Right lobe of liver (tissue), 6 donors: ENCODE results near the gene TRIM73. TPM values are rescaled to one million over a fixed set of nuclear protein-coding genes. Genes with fewer than 3 reads are reported as not detected.
A peak's percentile ranks its signal among the peaks of the same experiment; 100 is the strongest.
"Not testable (repeated sequence)": the region's sequence is repeated elsewhere in the genome, so short reads cannot be mapped to it uniquely, and the experiment has no call there.

Experiments used
- ATAC-seq, 4 donors: fragments of 200-7000 bp; cut with Tn5 transposase; one replicate each; pipeline ENCODE4 v1.9.1; 2020; ENCODE audit warnings: mild to moderate bottlenecking in 4 of 4, moderate library complexity in 4 of 4
- DNase-seq, 3 donors: peaks; one replicate each; pipeline ENCODE4 v3.0.0-alpha.2; 2020
- H3K27ac ChIP-seq, 3 donors: fragments of 200-600 bp; one replicate each; pipeline ENCODE4 v1.8.0; 2022
- H3K27me3 ChIP-seq, 2 donors: fragments of 200-600 bp; one replicate each; pipeline ENCODE4 v1.8.0; 2022
- H3K36me3 ChIP-seq, 4 donors: fragments of 200-600 bp; sonication (generic) in 1 of 4; one replicate each; pipeline versions ENCODE4 v1.5.1 to v1.8.0; 2017 to 2022; ENCODE audit warnings: control low read depth in 1 of 4
- H3K4me1 ChIP-seq, 4 donors: fragments of 200-600 bp; sonication (generic) in 1 of 4; one replicate each; pipeline versions ENCODE4 v1.5.1 to v1.8.0; 2017 to 2022; ENCODE audit warnings: control low read depth in 1 of 4
- H3K4me3 ChIP-seq, 3 donors: fragments of 200-600 bp; one replicate each; pipeline ENCODE4 v1.8.0; 2022
- H3K9me3 ChIP-seq, 4 donors: fragments of 200-600 bp; sonication (generic) in 1 of 4; one replicate each; pipeline versions ENCODE4 v1.5.1 to v1.8.0; 2017 to 2022; ENCODE audit warnings: control low read depth in 1 of 4
- WGBS: methylation state at CpG from one replicate; pipeline ENCODE4 v1.1.6; 2018; ENCODE audit warnings: low coverage, low lambda C conversion rate; ENCODE audit not compliant: insufficient coverage; ENCODE audit errors: missing lambda C conversion rate; 5-methylcytosine and 5-hydroxymethylcytosine counted together
- intact Hi-C, 2 donors: fragments of 100-400 bp; cut with DNase I; formaldehyde crosslinking; loops; one replicate each; pipeline versions ENCODE4 v1.11.2 to v1.14.1; 2022
- total RNA-seq, 6 experiments: library from RNA; depleted of rRNA in 2 of 6; stranded (reverse); fragments of >200 nt in 2 of 6; fragmentation: NEBNext Ultra II Directional in 3 of 6; extraction: Animal tissue kit (Norgen Biotek cat#: 25700) in 3 of 6; gene quantifications; one replicate each; pipeline versions ENCODE4 v1.1.0 to v1.2.4, GENCODE V29; 2016 to 2023
- donor health status: DM: no; HTN: yes; CAD: no.
- donor health status: DM: no; HTN: no; CAD: no.
- donor health status: DM: no; HTN: no; CAD: no.
- donor health status: DM: no; HTN: yes; CAD: no.
- donor health status: DM: no; HTN: yes; CAD: no.

Gene TRIM73
- total RNA-seq, 6 experiments from 2014 or later, result 0.31 to 4.7 (median 2.6) TPM

DNA sequence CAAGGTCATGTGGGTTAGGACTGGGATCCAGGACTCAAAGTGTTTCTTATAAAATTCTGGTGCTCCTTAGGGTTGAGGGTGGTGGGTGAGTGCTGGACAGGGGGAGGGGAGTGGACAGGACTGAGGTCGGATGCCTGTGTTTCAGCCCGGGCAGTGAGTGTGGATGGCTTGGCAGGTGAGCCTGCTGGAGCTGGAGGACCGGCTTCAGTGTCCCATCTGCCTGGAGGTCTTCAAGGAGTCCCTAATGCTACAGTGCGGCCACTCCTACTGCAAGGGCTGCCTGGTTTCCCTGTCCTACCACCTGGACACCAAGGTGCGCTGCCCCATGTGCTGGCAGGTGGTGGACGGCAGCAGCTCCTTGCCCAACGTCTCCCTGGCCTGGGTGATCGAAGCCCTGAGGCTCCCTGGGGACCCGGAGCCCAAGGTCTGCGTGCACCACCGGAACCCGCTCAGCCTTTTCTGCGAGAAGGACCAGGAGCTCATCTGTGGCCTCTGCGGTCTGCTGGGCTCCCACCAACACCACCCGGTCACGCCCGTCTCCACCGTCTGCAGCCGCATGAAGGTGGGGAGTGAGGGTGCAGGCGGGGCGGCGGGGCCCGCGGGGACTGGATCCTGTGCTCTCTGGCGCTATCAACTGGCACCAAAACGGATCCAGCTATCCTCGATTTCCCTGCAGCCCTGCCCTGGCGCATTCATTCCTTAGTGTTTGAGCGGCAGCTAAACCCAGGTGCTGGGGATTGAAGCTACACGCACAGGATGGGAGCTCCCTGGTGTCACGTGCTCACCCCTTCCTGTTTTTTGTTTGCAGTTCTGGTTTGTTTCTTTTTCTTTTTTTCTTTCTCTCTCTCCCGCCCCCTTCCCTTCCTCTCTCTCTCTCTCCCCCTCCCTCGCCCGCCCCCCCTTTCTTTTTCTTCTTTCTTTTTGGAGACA, 3.6 kb downstream of the TRIM73 start:
- intact Hi-C loops, result not testable (repeated sequence)
- peak; percentile 55 to 62 (median 56) for ATAC-seq

GRCh38 chr7:75400575-75400974, 5.1 kb downstream of the TRIM73 start:
- H3K4me3 ChIP-seq, H3K27me3 ChIP-seq, H3K36me3 ChIP-seq, H3K27ac ChIP-seq, DNase-seq, H3K4me1 ChIP-seq, intact Hi-C loops, H3K9me3 ChIP-seq, ATAC-seq: not testable (repeated sequence)
- no CpG with 5 or more reads among the region's 6 CpGs for WGBS

More for the DNA sequence above, 3.6 kb downstream of the TRIM73 start:
- not testable (repeated sequence) for H3K4me3 ChIP-seq, H3K4me1 ChIP-seq, H3K27me3 ChIP-seq, H3K9me3 ChIP-seq, H3K27ac ChIP-seq, H3K36me3 ChIP-seq
- no CpG with 5 or more reads among the region's 34 CpGs for WGBS
- peak in 1 of 3 donors; percentile 11 for DNase-seq

DNA sequence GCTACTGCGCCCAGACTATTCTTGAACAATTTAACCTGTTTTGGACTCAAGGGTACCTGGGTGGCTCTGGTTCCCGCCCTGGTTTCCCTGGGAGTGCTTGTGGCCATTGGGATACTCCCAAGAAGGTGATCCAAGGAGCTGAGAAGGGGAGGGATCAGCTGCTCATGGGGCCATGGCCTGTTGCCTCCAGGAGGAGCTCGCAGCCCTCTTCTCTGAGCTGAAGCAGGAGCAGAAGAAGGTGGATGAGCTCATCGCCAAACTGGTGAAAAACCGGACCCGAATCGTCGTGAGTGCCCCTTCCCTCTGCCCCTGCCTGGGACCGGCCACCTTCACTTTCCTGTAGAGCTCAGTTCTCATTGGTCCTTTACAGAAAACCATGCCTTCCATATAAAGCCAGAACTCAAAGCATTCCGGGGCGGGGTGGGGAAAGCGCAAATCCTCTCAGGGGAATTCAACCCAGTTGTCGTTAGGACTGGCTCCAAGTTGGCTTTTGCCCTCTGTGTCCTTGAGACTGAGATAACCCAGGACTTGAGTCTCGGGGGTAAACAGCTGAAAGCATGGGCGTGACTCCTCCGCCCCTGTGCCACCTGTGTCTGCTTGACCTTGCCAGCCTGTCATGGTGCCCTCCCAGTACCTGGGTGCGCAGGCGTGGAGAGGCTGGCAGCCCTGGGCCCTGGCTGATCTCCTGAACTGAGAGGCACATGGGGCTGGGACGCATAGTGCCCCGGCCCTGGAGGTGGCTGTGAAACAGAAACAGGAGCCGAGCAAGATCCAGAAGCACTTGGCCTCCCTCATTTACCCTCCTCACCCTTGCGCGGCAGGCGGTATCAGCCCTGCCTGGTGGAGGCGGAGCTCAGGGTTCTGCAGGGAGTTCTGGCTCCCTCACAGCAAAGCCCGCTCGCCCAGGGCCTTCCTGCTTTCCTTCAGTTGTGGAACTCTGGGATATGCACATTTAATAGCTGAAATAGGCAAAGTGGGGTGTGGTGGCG, 8.3 kb downstream of the TRIM73 start:
- WGBS, result no CpG with 5 or more reads among the region's 28 CpGs
- H3K36me3 ChIP-seq, DNase-seq, H3K4me1 ChIP-seq, H3K4me3 ChIP-seq, H3K9me3 ChIP-seq, H3K27me3 ChIP-seq, intact Hi-C loops, H3K27ac ChIP-seq, ATAC-seq: not testable (repeated sequence)

DNA sequence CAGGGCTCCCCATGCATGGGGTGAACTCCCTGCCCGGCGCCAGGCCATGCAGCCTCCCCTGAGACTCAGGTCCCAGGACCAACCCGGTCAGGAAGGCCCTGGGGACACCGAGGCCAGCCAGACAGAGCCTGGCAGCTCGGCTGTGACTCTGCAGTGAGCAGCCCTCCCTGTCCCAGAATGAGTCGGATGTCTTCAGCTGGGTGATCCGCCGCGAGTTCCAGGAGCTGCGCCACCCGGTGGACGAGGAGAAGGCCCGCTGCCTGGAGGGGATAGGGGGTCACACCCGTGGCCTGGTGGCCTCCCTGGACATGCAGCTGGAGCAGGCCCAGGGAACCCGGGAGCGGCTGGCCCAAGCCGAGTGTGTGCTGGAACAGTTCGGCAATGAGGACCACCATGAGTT, 9.2 kb downstream of the TRIM73 start:
- H3K36me3 ChIP-seq, H3K27ac ChIP-seq, H3K9me3 ChIP-seq, intact Hi-C loops, H3K4me3 ChIP-seq, H3K27me3 ChIP-seq, H3K4me1 ChIP-seq, DNase-seq: not testable (repeated sequence)
- ATAC-seq, result peak in 3 of 4 donors; percentile 9 to 19 (median 16)
- WGBS, result no CpG with 5 or more reads among the region's 18 CpGs

GRCh38 chr7:75409880-75410822, 14.7 kb downstream of the TRIM73 start:
- intact Hi-C loops, H3K27ac ChIP-seq, H3K4me1 ChIP-seq, H3K27me3 ChIP-seq, H3K9me3 ChIP-seq, H3K36me3 ChIP-seq: not testable (repeated sequence)
- 0% methylated on average over 1 of the region's 74 CpGs for WGBS
- ATAC-seq, result peak; percentile 95 to 98 (median 97)
- DNase-seq, result peak in 1 of 3 donors; percentile 41
- H3K4me3 ChIP-seq, result peak overlapping the region in 2 of 3 donors; percentile 36 to 50

DNA sequence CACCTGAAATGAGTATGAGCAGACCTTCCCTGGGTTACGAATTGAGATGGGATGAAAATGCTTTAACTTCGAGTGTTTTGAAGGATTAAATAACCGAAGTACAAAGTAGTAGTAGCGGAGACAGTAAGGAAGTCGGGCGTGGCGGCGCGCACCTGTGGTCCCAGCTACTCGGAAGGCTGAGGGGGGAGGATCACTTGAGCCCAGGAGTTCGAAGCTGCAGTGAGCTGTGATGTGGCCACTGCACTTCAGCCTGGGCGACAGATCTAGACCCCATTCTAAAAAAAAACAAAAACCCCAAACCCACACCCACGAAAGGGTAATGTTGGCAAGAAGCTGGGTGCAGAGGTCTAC, 15.4 kb downstream of the TRIM73 start:
- H3K27ac ChIP-seq, H3K27me3 ChIP-seq, DNase-seq, H3K4me1 ChIP-seq, H3K4me3 ChIP-seq, H3K36me3 ChIP-seq, H3K9me3 ChIP-seq, ATAC-seq, intact Hi-C loops: not testable (repeated sequence)
- no CpG with 5 or more reads among the region's 13 CpGs for WGBS

GRCh38 chr7:75414204-75414603, 18.8 kb downstream of the TRIM73 start:
- DNase-seq, H3K4me1 ChIP-seq, H3K4me3 ChIP-seq, intact Hi-C loops, ATAC-seq, H3K27me3 ChIP-seq, H3K36me3 ChIP-seq, H3K27ac ChIP-seq, H3K9me3 ChIP-seq: not testable (repeated sequence)
- WGBS, result 41% methylated on average over 2 of the region's 6 CpGs

- 40% methylated on average over 2 of the region's 13 CpGs for WGBS
- intact Hi-C loops, H3K9me3 ChIP-seq, H3K27me3 ChIP-seq, DNase-seq, H3K27ac ChIP-seq, H3K4me3 ChIP-seq, H3K36me3 ChIP-seq, ATAC-seq, H3K4me1 ChIP-seq: not testable (repeated sequence)
Observed at GRCh38 chr7:75414708-75415427, 19.4 kb downstream of the TRIM73 start.

- H3K27ac ChIP-seq, H3K4me3 ChIP-seq, H3K4me1 ChIP-seq, H3K9me3 ChIP-seq, H3K27me3 ChIP-seq, intact Hi-C loops, H3K36me3 ChIP-seq: not testable (repeated sequence)
- DNase-seq, result peak in 1 of 3 donors; percentile 63
- ATAC-seq, result peak; percentile 55 to 77 (median 72)
- 0% methylated on average over 1 of the region's 11 CpGs for WGBS
Observed at GRCh38 chr7:75415428-75415817, 20.0 kb downstream of the TRIM73 start.

DNA sequence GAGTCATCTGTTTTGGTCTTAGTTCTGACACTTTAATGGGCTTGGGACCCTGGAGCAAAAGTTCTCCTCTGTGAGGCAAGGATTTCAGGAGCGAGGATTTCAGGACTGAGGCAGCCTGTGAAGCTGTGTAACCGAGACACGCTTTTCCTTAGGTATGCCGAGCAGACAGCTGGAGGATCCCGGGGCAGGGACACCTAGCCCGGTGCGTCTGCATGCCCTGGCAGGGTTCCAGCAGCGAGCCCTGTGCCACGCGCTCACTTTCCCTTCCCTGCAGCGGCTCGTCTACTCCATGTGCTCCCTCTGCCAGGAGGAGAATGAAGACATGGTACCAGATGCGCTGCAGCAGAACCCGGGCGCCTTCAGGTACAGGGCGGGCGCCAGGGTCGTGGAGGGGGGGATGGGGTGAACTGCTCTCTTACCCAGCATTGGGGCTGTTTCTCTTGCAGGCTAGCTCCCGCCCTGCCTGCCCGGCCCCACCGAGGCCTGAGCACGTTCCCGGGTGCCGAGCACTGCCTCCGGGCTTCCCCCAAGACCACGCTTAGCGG, 20.5 kb downstream of the TRIM73 start:
- H3K9me3 ChIP-seq, H3K4me3 ChIP-seq, intact Hi-C loops, H3K36me3 ChIP-seq, H3K27me3 ChIP-seq, H3K4me1 ChIP-seq, H3K27ac ChIP-seq, DNase-seq: not testable (repeated sequence)
- peak; percentile 11 to 39 (median 28) for ATAC-seq
- WGBS, result 5% methylated on average over 4 of the region's 27 CpGs
